GM12878 (cell line): ENCODE measurements around the gene ITGA1. TPM values are rescaled to one million over a fixed set of nuclear protein-coding genes. Genes with fewer than 3 reads are reported as not detected.

ENCODE experiments used
- ATAC-seq: fragments of 200-7000 bp; cut with Tn5 transposase; 3 replicates; pipeline ENCODE4 v1.9.1; 2020; ENCODE audit warnings: mild to moderate bottlenecking, moderate library complexity
- BruUV-seq: library from RNA; stranded (reverse); fragments of 400-500 nt; replicated peaks from 2 replicates; lab custom pipeline; 2021; lab: Mats Ljungman, UMichigan
- CTCF ChIA-PET: fragments of 300-600 bp; sonication (Branson Sonifier 250); formaldehyde crosslinking; extraction: SDS; loops from one replicate; lab custom pipeline; 2021; ENCODE audit warnings: inconsistent platforms; lab: Yijun Ruan, JAX
- POLR2A ChIA-PET: fragments of 350-600 bp; formaldehyde crosslinking; extraction: SDS; loops from one replicate; lab custom pipeline; 2021; ENCODE audit warnings: inconsistent platforms; lab: Charles Lee
- RAD21 ChIA-PET: fragments of 300-600 bp; sonication (Branson Sonifier 250); formaldehyde crosslinking; loops from one replicate; lab custom pipeline; 2023; ENCODE audit warnings: antibody characterized with exemption; ENCODE audit not compliant: unreplicated experiment; lab: Charles Lee
- SMC1A ChIA-PET: fragments of 300-600 bp; sonication (Branson Sonifier 250); formaldehyde crosslinking; loops from one replicate; lab custom pipeline; 2023; ENCODE audit not compliant: unreplicated experiment, uncharacterized antibody; lab: Charles Lee
- DNase-seq: peaks from one replicate; pipeline ENCODE4 v3.0.0-alpha.2; 2011; ENCODE audit warnings: low read depth, low spot score
- FAIRE-seq: peaks from 3 replicates; lab custom pipeline; 2011; peaks lifted over from hg19 to GRCh38; lab: Jason Lieb, UNC
- H2AFZ ChIP-seq: 2 replicates; pipeline ENCODE4 v1.6.0; 2011; ENCODE audit warnings: low read depth, low read length, control low read depth; ENCODE audit not compliant: control insufficient read depth
- H3K27ac ChIP-seq: 2 replicates; pipeline ENCODE4 v1.5.1; 2011; ENCODE audit warnings: control low read depth; ENCODE audit not compliant: control insufficient read depth, insufficient read depth
- H3K27me3 ChIP-seq, 2 experiments: replicated peaks in 1 of 2; 2 replicates each; pipeline versions ENCODE4 v1.6.0 to v1.6.1; 2011; ENCODE audit warnings: low read length in 1 of 2; ENCODE audit not compliant: control insufficient read depth in 2 of 2, insufficient read depth in 2 of 2
- H3K36me3 ChIP-seq, 2 experiments: 2 replicates each; pipeline ENCODE4 v1.5.1; 2011; ENCODE audit warnings: low read length in 1 of 2; ENCODE audit not compliant: control insufficient read depth in 2 of 2, insufficient read depth in 2 of 2
- H3K4me1 ChIP-seq: 2 replicates; pipeline ENCODE4 v1.6.1; 2011; ENCODE audit warnings: mild to moderate bottlenecking, low read length, moderate library complexity, mixed read lengths; ENCODE audit not compliant: control insufficient read depth, insufficient read depth
- H3K4me2 ChIP-seq: 2 replicates; pipeline ENCODE4 v1.6.0; 2011; ENCODE audit warnings: control low read depth; ENCODE audit not compliant: control insufficient read depth, insufficient read depth
- H3K4me3 ChIP-seq: fragments of 200-600 bp; sonication (generic); 2 replicates; pipeline ENCODE4 v1.5.1; 2016
- H3K79me2 ChIP-seq: 2 replicates; pipeline ENCODE4 v1.6.0; 2011; ENCODE audit warnings: low read length; ENCODE audit not compliant: control insufficient read depth, insufficient read depth
- H3K9ac ChIP-seq: 2 replicates; pipeline ENCODE4 v1.8.0; 2011; ENCODE audit warnings: low read length, control low read depth, mixed read lengths; ENCODE audit not compliant: control insufficient read depth, insufficient read depth
- H3K9me3 ChIP-seq: replicated peaks from 3 replicates; pipeline ENCODE4 v1.5.1; 2011; ENCODE audit warnings: mild to moderate bottlenecking, low read length; ENCODE audit not compliant: control insufficient read depth, insufficient read depth
- H4K20me1 ChIP-seq: 2 replicates; pipeline ENCODE4 v1.6.0; 2011; ENCODE audit not compliant: control insufficient read depth, insufficient read depth
- ATF7 ChIP-seq: fragments of 450-650 bp; IDR thresholded peaks from 2 replicates; pipeline ENCODE4 v1.6.1; 2016; ENCODE audit warnings: low read depth, mild to moderate bottlenecking
- CBX3 ChIP-seq: fragments of 200-600 bp; sonication (generic); IDR thresholded peaks from 2 replicates; pipeline ENCODE4 v1.6.1; 2016; ENCODE audit warnings: low read depth, borderline replicate concordance
- CHD2 ChIP-seq: IDR thresholded peaks from 2 replicates; pipeline ENCODE4 v1.6.1; 2011; ENCODE audit warnings: low read depth, low read length, improper control_type of control experiment, borderline replicate concordance
- CHD4 ChIP-seq: fragments of 200-600 bp; sonication (generic); IDR thresholded peaks from 2 replicates; pipeline ENCODE4 v1.6.1; 2016; ENCODE audit warnings: mild to moderate bottlenecking
- HCFC1 ChIP-seq: fragments of 150-350 bp; IDR thresholded peaks from 2 replicates; pipeline ENCODE4 v1.6.1; 2014; ENCODE audit warnings: low read length
- NBN ChIP-seq: fragments of 450-650 bp; IDR thresholded peaks from 2 replicates; pipeline ENCODE4 v1.6.1; 2016
- STAT1 ChIP-seq: fragments of 450-650 bp; conservative IDR thresholded peaks from 2 replicates; pipeline ENCODE4 v1.6.1; 2014; ENCODE audit warnings: antibody characterized with exemption, mild to moderate bottlenecking
- TBL1XR1 ChIP-seq: IDR thresholded peaks from 2 replicates; pipeline ENCODE4 v1.6.1; 2012; ENCODE audit warnings: low read depth, low read length, improper control_type of control experiment
- WGBS: methylation state at CpG from one replicate; pipeline ENCODE4 v1.1.6; 2016; ENCODE audit warnings: low lambda C conversion rate; ENCODE audit not compliant: insufficient replicate concordance, insufficient coverage; ENCODE audit errors: missing lambda C conversion rate; 5-methylcytosine and 5-hydroxymethylcytosine counted together
- in situ Hi-C: fragments of 300-500 bp; cut with MboI; formaldehyde crosslinking; loops from 9 replicates; pipeline ENCODE4 v1.14.3; 2018; ENCODE audit warnings: mixed read lengths
- intact Hi-C: fragments of 100-400 bp; cut with micrococcal nuclease; formaldehyde crosslinking; loops from one replicate; pipeline ENCODE4 v1.14.2; 2022; ENCODE audit not compliant: unreplicated experiment
- polyA plus RNA-seq, 11 experiments: library from polyadenylated mRNA; depleted of rRNA in 4 of 11; unstranded in 6 of 11; stranded (reverse) in 5 of 11; fragments of >200 nt; fragmentation: Nextera tagmentation in 4 of 11; fragmentation: Illumina TruSeq in 1 of 11; extraction: Ambion mirVana in 4 of 11; extraction: Trizol in 1 of 11; gene quantifications; 1 replicate in 1 of 11; 2 replicates in 10 of 11; pipeline versions ENCODE4 v1.2.1 to v1.2.3, GENCODE V29; 2011 to 2016; ENCODE audit warnings: inconsistent platforms in 2 of 11, missing spikeins in 2 of 11, low read depth in 1 of 11
- total RNA-seq, 4 experiments: library from RNA; depleted of rRNA in 3 of 4; stranded (reverse); fragments of >200 nt in 3 of 4; fragmentation: Illumina TruSeq in 1 of 4; extraction: Trizol in 1 of 4; gene quantifications; 2 replicates each; pipeline versions ENCODE4 v1.2.1 to v1.2.3, GENCODE V29; 2013 to 2021
- TF ChIP-seq, protein P1 (sequence below): IDR thresholded peaks from 2 replicates; pipeline ENCODE4 v1.6.1; 2011; ENCODE audit warnings: low read depth, low read length, improper control_type of control experiment, borderline replicate concordance
- TF ChIP-seq, protein P2 (sequence below): fragments of 450-650 bp; conservative IDR thresholded peaks from 2 replicates; pipeline ENCODE4 v1.6.1; 2017; ENCODE audit warnings: mild to moderate bottlenecking, moderate library complexity
- TF ChIP-seq, protein P3 (sequence below): fragments of 450-650 bp; IDR thresholded peaks from 2 replicates; pipeline ENCODE4 v1.6.1; 2017; ENCODE audit warnings: mild to moderate bottlenecking, moderate library complexity
- TF ChIP-seq, protein P4 (sequence below): IDR thresholded peaks from 2 replicates; pipeline ENCODE4 v1.6.1; 2011; ENCODE audit warnings: borderline replicate concordance, low read depth, mild to moderate bottlenecking, moderate library complexity, low read length; ENCODE audit not compliant: insufficient read depth, poor library complexity, severe bottlenecking

Gene ITGA1
- total and polyA plus RNA-seq, 10 of the 15 experiments (the other 5 are each of a cell fraction or from before 2014, with no cell fraction given): 0.02 to 0.56 (median 0.19) TPM

DNA sequence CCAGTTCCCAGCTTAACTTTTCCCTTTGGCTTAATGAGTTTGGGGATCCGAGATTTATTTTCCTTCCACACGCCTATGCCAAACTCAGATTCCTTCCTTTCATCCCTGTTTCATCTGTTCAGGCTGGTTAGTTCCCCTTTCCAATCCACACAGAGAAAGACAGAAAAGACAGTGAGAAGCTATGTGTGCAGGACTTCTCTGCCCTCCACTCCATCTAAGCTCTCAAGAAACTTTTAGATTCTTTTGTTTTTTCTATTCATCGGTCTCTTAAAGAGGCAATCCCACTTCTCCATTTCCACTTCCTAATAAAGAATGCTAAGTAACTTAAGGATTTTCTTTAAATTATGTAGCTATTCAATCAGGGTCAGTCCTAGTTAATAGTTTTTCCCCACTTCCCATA lies 11.2 kb downstream of the ITGA1 start:
- FAIRE-seq: no peak
- peaks cover 3% of the 10 kb centered on the region; the same call in 1 of the 2 replicates for H3K4me1 ChIP-seq
- H3K9ac ChIP-seq: peak overlapping the region; percentile 72
- SMC1A ChIA-PET: interaction anchor here (0.9 to 1.9 kb wide), 9 partner anchors 10 to 117 kb away, joined by 3 to 13 read pairs (median 4); partner anchors contain the start of genes ITGA1 and PELO
- RAD21 ChIA-PET: interaction anchor here (1.1 to 1.5 kb wide), 4 partner anchors 10 to 117 kb away, joined by 3 to 7 read pairs (median 5); partner anchors contain the start of genes ITGA1 and PELO
- H3K4me3 ChIP-seq: peak overlapping the region; percentile 90
- DNase-seq: no peak
- H3K4me2 ChIP-seq: peak overlapping the region; percentile 98
- H4K20me1 ChIP-seq: no peaks in the 10 kb centered on the region
- 20% methylated on average over 3 of the region's 3 CpGs for WGBS
- peaks cover 37% of the 10 kb centered on the region for H3K79me2 ChIP-seq
- H3K9me3 ChIP-seq: no peaks in the 10 kb centered on the region
- CTCF ChIA-PET: interaction anchor here (0.9 to 2.0 kb wide), 7 partner anchors 9 to 311 kb away, joined by 3 to 11 read pairs (median 5); partner anchors contain the start of genes ITGA1, MOCS2 and PELO
- H3K27ac ChIP-seq: peak overlapping the region; percentile 73; the same call in 1 of the 2 replicates
- H3K27me3 ChIP-seq: no peaks in the 10 kb centered on the region
- POLR2A ChIA-PET: interaction anchor here (0.6 to 1.5 kb wide), 4 partner anchors 9 to 1511 kb away, joined by 3 to 8 read pairs (median 3); partner anchors contain the start of gene ARL15
- in situ Hi-C loops (loop anchor here (10.0 kb wide), 1 partner anchor 296 kb away; no protein-coding TSS in a partner anchor), intact Hi-C loops (no loop called here)
- H3K36me3 ChIP-seq: no peaks in the 10 kb centered on the region
- peak overlapping the region; percentile 95 for H2AFZ ChIP-seq
- BruUV-seq: no TSS peak
- no peak for ATAC-seq
- TF ChIP-seq TBL1XR1 (no peak), ATF7 (no peak), CHD4 (no peak), HCFC1 (no peak), CHD2 (no peak), NBN (no peak), STAT1 (no peak), CBX3 (no peak)
- TF ChIP-seq, protein P1, sequence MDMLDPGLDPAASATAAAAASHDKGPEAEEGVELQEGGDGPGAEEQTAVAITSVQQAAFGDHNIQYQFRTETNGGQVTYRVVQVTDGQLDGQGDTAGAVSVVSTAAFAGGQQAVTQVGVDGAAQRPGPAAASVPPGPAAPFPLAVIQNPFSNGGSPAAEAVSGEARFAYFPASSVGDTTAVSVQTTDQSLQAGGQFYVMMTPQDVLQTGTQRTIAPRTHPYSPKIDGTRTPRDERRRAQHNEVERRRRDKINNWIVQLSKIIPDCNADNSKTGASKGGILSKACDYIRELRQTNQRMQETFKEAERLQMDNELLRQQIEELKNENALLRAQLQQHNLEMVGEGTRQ: no peak
- TF ChIP-seq, protein P2, sequence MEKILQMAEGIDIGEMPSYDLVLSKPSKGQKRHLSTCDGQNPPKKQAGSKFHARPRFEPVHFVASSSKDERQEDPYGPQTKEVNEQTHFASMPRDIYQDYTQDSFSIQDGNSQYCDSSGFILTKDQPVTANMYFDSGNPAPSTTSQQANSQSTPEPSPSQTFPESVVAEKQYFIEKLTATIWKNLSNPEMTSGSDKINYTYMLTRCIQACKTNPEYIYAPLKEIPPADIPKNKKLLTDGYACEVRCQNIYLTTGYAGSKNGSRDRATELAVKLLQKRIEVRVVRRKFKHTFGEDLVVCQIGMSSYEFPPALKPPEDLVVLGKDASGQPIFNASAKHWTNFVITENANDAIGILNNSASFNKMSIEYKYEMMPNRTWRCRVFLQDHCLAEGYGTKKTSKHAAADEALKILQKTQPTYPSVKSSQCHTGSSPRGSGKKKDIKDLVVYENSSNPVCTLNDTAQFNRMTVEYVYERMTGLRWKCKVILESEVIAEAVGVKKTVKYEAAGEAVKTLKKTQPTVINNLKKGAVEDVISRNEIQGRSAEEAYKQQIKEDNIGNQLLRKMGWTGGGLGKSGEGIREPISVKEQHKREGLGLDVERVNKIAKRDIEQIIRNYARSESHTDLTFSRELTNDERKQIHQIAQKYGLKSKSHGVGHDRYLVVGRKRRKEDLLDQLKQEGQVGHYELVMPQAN: no peak
- TF ChIP-seq, protein P3, sequence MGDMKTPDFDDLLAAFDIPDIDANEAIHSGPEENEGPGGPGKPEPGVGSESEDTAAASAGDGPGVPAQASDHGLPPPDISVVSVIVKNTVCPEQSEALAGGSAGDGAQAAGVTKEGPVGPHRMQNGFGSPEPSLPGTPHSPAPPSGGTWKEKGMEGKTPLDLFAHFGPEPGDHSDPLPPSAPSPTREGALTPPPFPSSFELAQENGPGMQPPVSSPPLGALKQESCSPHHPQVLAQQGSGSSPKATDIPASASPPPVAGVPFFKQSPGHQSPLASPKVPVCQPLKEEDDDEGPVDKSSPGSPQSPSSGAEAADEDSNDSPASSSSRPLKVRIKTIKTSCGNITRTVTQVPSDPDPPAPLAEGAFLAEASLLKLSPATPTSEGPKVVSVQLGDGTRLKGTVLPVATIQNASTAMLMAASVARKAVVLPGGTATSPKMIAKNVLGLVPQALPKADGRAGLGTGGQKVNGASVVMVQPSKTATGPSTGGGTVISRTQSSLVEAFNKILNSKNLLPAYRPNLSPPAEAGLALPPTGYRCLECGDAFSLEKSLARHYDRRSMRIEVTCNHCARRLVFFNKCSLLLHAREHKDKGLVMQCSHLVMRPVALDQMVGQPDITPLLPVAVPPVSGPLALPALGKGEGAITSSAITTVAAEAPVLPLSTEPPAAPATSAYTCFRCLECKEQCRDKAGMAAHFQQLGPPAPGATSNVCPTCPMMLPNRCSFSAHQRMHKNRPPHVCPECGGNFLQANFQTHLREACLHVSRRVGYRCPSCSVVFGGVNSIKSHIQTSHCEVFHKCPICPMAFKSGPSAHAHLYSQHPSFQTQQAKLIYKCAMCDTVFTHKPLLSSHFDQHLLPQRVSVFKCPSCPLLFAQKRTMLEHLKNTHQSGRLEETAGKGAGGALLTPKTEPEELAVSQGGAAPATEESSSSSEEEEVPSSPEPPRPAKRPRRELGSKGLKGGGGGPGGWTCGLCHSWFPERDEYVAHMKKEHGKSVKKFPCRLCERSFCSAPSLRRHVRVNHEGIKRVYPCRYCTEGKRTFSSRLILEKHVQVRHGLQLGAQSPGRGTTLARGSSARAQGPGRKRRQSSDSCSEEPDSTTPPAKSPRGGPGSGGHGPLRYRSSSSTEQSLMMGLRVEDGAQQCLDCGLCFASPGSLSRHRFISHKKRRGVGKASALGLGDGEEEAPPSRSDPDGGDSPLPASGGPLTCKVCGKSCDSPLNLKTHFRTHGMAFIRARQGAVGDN: no peak
- TF ChIP-seq, protein P4, sequence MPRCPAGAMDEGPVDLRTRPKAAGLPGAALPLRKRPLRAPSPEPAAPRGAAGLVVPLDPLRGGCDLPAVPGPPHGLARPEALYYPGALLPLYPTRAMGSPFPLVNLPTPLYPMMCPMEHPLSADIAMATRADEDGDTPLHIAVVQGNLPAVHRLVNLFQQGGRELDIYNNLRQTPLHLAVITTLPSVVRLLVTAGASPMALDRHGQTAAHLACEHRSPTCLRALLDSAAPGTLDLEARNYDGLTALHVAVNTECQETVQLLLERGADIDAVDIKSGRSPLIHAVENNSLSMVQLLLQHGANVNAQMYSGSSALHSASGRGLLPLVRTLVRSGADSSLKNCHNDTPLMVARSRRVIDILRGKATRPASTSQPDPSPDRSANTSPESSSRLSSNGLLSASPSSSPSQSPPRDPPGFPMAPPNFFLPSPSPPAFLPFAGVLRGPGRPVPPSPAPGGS: no peak
